Measurements from ENCODE around the gene STEAP2.

STEAP2 gene

DNA sequence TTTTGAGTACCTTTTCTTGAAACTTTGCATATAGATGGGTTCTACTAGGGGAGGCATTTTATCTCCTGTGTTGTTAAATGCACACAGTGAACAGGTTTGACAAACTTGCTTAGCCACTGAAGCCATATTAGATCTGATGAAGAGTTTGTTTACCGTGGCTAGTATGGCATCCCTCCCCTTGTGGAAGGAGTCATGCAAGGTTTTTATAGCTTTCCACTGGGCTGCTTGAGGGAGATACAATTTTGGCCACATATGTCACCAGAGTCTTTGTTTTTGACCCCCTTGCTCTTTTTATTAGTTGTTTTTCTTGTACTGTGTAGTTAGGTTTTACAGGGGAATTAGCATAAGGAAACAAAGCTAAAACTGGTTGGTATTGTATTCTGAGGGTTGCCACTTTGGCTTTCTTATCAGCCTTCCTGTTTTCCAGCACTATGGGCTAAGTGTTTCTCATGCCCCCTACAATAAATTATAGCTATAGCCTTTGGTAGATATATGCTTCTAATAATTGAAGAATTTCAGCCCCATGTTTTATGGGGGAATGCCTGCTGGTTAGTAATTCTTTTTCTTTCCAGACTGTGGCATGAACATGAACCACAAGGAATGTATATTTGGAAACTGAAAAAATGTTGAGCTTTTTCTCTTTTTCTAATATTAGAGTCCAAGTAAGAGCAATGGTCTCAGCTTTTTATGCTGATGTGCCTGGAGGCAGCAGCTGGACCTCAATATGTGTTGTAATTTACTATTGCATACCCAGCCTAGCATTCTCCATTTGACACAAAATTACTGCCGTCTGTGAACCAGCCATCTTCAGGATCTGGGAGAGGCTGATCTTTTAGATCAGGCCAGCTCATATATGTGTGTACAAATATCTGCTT is 18.4 kb upstream of the STEAP2 start:
- TF ChIP-seq, protein P1, sequence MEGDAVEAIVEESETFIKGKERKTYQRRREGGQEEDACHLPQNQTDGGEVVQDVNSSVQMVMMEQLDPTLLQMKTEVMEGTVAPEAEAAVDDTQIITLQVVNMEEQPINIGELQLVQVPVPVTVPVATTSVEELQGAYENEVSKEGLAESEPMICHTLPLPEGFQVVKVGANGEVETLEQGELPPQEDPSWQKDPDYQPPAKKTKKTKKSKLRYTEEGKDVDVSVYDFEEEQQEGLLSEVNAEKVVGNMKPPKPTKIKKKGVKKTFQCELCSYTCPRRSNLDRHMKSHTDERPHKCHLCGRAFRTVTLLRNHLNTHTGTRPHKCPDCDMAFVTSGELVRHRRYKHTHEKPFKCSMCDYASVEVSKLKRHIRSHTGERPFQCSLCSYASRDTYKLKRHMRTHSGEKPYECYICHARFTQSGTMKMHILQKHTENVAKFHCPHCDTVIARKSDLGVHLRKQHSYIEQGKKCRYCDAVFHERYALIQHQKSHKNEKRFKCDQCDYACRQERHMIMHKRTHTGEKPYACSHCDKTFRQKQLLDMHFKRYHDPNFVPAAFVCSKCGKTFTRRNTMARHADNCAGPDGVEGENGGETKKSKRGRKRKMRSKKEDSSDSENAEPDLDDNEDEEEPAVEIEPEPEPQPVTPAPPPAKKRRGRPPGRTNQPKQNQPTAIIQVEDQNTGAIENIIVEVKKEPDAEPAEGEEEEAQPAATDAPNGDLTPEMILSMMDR (IDR thresholded peaks at IDR 0.05; ENCODE audit: low read depth, low read length), result no peak

GRCh38 chr7:90194911-90195809 is 16.4 kb upstream of the STEAP2 start:
- TF ChIP-seq, protein P1 (IDR thresholded peaks at IDR 0.05; ENCODE audit: low read depth, low read length), result no peak
- DNase-seq (ENCODE audit: extremely low read depth, low read depth), result no peak

More for the DNA sequence above, 18.4 kb upstream of the STEAP2 start:
- DNase-seq (ENCODE audit: extremely low read depth, low read depth), result no peak

DNA sequence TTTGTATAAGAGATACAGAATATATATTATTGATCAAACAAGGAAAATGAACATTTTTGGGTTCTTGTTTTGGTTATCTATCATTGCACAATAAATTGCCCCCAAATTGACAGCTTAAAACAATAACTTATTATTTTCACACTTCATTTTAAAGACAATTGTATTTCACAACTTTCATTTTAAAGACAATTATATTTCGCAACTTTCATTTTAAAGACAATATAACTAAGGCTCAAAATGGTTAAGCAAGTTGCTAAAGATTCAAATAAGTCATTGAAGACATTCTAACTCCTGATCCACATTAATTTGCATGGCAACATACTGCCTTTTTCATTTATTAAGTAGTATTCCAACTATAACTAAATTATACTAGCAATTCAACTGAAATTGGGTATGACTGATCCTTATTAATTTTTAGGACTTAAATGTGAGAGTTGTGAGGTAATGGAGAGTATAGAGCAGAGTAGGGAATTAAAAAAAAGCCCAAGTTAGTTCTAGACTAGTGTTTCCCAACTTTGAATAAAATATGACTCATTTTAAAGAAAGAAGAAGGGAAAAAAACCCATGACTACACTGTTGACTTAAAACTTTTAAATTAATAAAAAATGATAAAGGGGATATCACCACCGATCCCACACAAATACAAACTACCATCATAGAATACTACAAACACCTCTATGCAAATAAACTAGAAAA is 9.9 kb upstream of the STEAP2 start:
- TF ChIP-seq, protein P1 (IDR thresholded peaks at IDR 0.05; ENCODE audit: low read depth, low read length), result no peak
- DNase-seq (ENCODE audit: extremely low read depth, low read depth), result no peak

DNA sequence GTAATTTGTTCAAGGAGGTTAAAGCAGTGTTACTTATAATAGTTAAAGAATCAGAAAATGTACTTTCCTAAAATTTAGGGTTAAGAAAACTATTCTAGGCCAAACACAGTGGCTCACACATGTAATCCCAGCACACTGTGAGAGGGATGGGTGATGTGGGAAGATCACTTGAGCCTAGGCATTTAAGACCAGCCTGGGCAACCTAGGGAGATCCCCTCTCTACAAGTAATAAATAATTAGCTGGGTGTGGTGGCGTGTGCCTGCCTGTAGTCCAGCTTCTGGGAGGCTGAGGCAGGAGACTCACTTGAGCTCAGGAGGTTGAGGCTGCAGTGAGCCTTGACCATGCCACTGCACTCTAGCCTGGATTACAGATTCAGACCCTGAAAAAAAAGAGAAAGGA is 3.6 kb upstream of the STEAP2 start:
- TF ChIP-seq, protein P1 (IDR thresholded peaks at IDR 0.05; ENCODE audit: low read depth, low read length), result no peak
- no peak for DNase-seq (ENCODE audit: extremely low read depth, low read depth)

- peak; percentile 52 for DNase-seq (ENCODE audit: extremely low read depth, low read depth)
- TF ChIP-seq, protein P1 (IDR thresholded peaks at IDR 0.05; ENCODE audit: low read depth, low read length), result no peak
Observed at GRCh38 chr7:90209776-90210175, 1.8 kb upstream of the STEAP2 start.

DNA sequence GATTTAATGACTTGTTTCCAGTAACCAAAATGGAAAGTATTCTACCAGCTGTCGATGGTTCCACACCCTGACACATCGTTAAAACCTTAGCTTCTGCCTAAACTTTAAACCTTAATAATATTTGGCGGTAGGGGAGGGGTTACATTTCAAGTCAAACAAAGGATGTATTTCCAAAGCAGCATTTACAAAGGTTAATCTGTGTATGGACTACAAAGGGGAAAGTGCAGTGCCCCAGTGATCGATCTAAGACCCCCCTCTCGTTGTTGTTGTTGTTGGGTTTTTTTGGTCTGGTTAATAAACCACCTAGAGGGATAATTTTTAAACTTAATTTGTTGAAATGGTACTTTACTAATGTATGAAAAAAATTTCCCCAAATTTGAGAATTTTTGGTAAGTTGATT is 1.1 kb upstream of the STEAP2 start:
- TF ChIP-seq, protein P1 (IDR thresholded peaks at IDR 0.05; ENCODE audit: low read depth, low read length), result no peak
- no peak for DNase-seq (ENCODE audit: extremely low read depth, low read depth)

Measured in AG09319 (cell line).